Astrocyte of the cerebellum (primary cell): Measurements from ENCODE around the gene MIA2.

ENCODE experiments used
- DNase-seq: peaks from one replicate; pipeline ENCODE4 v3.0.0-alpha.2; 2011; ENCODE audit warnings: low read depth
- H3K4me3 ChIP-seq: 2 replicates; pipeline ENCODE4 v1.5.1; 2011; ENCODE audit warnings: mild to moderate bottlenecking, low read depth, low read length, moderate library complexity
- in situ Hi-C: cut with HindIII; loops from 2 replicates; pipeline ENCODE4 v1.10.0; 2017; ENCODE audit warnings: low sequenced_read_pairs
- TF ChIP-seq, protein P1 (sequence below): IDR thresholded peaks from 2 replicates; pipeline ENCODE4 v1.5.1; 2012; ENCODE audit warnings: low read length, low read depth, moderate library complexity, mild to moderate bottlenecking; ENCODE audit errors: missing control alignments

MIA2 gene

DNA sequence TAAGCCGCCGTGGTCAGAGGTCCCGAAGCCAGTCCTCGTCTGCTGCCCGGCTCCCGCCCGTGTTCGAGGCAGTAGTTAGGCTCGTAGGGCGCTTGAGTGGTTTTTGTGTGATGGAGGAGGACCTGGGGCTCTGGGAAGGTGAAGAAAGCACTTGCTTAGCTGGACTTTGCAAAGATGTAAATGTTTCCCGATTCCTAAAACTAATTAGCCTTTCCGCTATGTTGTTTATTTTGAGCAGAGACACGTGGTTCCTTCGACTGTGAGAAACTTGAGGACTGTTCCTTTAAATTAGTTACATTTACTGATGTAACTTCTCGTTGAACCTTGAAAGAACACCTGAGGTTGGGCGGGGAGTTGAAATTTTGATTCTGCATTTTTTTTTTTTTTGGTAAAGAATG, 33.9 kb downstream of the MIA2 start:
- in situ Hi-C loops, result loop anchor here (5.0 kb wide), 1 partner anchor 75 kb away; no protein-coding TSS in a partner anchor
- H3K4me3 ChIP-seq, result peak overlapping the region; percentile 63
- DNase-seq, result no peak
- TF ChIP-seq, protein P1, sequence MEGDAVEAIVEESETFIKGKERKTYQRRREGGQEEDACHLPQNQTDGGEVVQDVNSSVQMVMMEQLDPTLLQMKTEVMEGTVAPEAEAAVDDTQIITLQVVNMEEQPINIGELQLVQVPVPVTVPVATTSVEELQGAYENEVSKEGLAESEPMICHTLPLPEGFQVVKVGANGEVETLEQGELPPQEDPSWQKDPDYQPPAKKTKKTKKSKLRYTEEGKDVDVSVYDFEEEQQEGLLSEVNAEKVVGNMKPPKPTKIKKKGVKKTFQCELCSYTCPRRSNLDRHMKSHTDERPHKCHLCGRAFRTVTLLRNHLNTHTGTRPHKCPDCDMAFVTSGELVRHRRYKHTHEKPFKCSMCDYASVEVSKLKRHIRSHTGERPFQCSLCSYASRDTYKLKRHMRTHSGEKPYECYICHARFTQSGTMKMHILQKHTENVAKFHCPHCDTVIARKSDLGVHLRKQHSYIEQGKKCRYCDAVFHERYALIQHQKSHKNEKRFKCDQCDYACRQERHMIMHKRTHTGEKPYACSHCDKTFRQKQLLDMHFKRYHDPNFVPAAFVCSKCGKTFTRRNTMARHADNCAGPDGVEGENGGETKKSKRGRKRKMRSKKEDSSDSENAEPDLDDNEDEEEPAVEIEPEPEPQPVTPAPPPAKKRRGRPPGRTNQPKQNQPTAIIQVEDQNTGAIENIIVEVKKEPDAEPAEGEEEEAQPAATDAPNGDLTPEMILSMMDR, result no peak

DNA sequence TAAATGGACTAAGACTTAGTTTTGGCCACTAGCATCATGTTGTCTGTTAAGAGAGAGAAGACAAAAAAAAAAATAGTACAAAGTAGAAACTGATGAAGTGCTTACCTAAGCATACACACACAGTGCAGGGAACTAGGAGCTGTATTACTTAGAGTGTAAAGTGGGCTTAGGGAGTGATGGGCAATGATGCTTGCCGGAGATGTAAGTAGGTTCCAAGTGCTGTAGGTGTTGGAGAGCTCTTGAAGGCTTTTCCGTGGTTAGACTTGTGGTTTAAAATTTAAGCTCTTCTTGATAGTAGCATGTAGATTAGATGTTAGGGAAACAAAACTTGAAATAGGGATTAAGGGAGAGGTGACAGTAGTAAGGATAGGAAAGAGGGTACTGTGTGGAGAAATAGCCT, 34.7 kb downstream of the MIA2 start:
- in situ Hi-C loops, result loop anchor here (5.0 kb wide), 1 partner anchor 76 kb away; no protein-coding TSS in a partner anchor
- no peak for DNase-seq
- peak overlapping the region; percentile 63 for H3K4me3 ChIP-seq
- TF ChIP-seq, protein P1, result no peak

GRCh38 chr14:39272918-39273317, 39.2 kb downstream of the MIA2 start:
- H3K4me3 ChIP-seq, result no peak overlapping the region
- TF ChIP-seq, protein P1, result no peak
- in situ Hi-C loops, result no loop called here
- no peak for DNase-seq

- DNase-seq, result no peak
- TF ChIP-seq, protein P1, result no peak
- in situ Hi-C loops, result no loop called here
Measured at GRCh38 chr14:39275395-39275794, 41.7 kb downstream of the MIA2 start.

GRCh38 chr14:39276005-39276404, 42.3 kb downstream of the MIA2 start:
- in situ Hi-C loops, result no loop called here
- no peak for DNase-seq
- no peak overlapping the region for H3K4me3 ChIP-seq
- TF ChIP-seq, protein P1, result no peak

More at GRCh38 chr14:39275395-39275794, 41.7 kb downstream of the MIA2 start:
- H3K4me3 ChIP-seq, result no peak overlapping the region

- DNase-seq, result no peak
- in situ Hi-C loops, result no loop called here
Measured at GRCh38 chr14:39276579-39277114, 42.9 kb downstream of the MIA2 start.

More at GRCh38 chr14:39276579-39277114, 42.9 kb downstream of the MIA2 start:
- TF ChIP-seq, protein P1, result no peak
- no peak overlapping the region for H3K4me3 ChIP-seq
